GM19397 (cell line): ENCODE results near the gene RIMS4.
"Not testable (repeated sequence)": the region's sequence is repeated elsewhere in the genome, so short reads cannot be mapped to it uniquely, and the experiment has no call there.

Experiments used
- ATAC-seq: cut with Tn5 transposase; IDR thresholded peaks from one replicate; pipeline ENCODE4 v1.9.1; 2021; ENCODE audit warnings: mild to moderate bottlenecking, moderate library complexity; ENCODE audit not compliant: unreplicated experiment

RIMS4 gene

DNA sequence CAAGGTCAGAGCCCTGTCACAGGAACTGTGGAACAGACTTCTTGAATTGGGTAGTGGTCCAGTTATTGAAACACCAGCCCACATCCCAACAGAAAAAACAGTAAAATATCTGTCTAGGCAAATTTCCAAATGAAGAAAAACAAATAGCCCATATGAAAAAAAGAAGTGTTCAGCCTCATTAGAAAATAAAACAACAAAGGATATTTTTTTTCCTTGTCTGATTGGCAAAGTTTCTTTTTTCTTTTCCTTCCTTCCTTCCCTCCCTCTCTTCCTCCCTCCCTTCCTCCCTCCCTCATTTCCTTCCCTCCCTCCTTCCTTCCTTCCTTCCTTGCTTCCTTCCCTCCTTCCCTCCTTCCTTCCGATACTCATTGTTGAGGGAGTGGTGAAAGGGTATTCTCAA is 20.6 kb upstream of the RIMS4 start:
- no peak for ATAC-seq

DNA sequence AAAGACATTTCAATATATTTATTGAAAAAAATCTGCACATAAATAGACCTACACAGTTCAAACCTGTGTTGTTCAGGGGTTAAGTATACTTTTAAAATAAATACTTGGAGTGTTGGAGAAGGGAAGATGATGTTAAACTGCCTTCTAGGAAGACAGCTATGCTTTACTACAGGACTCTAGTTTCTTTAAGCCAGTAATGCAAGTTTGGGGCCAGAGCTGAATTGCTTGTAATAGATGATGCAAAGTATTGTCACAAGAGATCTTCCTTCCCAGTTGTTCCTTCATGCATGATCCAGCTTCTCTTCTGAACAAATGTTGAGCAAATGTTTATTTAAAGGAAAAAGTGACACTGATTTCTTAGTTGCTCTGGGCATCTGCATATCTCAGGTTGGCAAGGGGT is 20.2 kb upstream of the RIMS4 start:
- ATAC-seq = no peak

DNA sequence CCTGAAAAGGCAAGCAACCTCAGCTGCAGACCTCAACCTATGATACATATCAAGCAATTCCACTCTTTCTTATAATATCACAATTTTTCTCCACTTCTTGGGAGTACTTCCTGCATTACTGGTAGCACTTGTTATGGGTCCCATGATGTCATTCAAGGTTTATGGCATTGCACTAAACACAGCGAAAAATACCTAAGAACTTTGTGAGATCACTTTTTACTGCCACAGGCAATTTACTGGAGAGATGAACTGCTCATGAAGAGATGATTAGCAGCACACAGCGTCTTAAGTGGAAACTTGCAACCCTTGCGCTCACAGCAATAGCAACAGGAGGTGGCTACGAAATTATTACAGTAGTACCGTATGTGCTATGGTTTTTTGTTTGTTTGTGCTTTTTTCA is 19.3 kb upstream of the RIMS4 start:
- no peak for ATAC-seq

DNA sequence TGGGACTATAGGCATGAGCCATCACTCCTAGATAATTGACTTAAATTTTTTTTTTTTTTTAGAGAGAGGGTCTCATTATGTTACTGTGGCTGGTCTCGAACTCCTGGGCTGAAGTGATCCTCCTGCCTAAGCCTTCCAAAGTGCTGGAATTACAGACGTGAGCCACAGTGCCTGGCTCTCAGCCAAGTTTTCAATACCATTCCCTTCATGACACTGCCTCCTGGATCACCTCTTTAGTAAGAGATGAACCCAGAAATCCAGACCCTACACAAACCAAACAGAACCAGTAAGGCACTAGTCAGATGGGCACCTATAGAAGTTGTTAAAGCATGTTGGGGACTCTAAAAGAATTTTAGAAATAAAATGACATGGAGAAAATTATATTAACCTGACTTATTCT is 18.3 kb upstream of the RIMS4 start:
- no peak for ATAC-seq

DNA sequence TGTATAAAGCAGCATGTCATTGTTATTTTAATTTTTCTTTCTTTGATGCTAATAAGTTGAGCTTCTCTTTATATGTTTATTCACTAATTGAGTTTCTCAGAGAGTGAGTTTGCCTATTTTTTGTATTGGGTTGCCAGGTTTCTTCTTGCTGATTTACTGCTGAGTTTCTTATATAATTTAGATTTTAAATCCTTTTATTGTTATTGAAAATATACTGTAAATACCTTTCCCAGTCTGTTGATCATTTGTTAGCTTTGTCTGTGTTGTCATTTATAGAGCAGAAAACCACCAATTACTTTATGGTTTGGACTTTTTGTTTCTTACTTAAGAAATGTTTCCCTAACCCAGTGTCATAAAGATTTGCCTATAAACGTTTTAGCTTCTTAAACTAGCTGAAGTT is 17.1 kb upstream of the RIMS4 start:
- ATAC-seq = no peak

DNA sequence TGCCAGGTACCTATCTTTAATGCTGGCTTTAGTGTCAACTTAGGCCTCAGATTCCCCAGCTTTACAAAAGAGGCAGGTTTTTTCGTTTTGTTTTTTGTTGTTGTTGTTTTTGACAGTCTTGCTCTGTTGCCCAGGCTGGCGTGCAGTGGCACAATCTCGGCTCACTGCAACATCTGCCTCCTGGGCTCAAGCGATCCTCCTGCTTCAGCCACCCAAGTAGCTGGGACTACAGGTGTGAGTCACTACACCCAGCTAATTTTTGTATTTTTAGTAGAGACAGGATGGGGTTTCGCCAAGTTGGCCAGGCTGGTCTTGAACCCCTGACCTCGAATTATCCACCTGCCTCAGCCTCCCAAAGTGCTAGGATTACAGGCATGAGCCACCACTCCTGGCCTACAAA is 11.2 kb upstream of the RIMS4 start:
- not testable (repeated sequence) for ATAC-seq

DNA sequence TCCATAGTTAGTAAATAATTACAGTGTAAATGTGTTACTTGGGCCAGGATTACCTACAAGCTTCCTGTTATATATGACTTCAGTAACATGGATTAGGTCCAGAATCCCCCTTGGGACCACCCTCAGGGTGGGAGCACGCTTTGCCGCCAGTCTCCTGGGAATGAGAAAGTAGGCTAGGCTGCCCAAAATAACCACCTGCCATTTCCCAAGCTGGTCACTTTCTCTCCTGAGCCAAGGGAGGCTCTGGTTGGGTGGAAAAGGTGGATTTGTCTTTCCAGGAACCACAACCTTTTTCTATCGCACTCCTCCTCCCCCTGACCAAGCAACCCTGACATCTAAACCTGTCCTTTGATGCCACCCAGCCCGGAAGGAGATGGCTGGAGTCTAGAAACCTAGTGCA is 9.6 kb upstream of the RIMS4 start:
- ATAC-seq = no peak

DNA sequence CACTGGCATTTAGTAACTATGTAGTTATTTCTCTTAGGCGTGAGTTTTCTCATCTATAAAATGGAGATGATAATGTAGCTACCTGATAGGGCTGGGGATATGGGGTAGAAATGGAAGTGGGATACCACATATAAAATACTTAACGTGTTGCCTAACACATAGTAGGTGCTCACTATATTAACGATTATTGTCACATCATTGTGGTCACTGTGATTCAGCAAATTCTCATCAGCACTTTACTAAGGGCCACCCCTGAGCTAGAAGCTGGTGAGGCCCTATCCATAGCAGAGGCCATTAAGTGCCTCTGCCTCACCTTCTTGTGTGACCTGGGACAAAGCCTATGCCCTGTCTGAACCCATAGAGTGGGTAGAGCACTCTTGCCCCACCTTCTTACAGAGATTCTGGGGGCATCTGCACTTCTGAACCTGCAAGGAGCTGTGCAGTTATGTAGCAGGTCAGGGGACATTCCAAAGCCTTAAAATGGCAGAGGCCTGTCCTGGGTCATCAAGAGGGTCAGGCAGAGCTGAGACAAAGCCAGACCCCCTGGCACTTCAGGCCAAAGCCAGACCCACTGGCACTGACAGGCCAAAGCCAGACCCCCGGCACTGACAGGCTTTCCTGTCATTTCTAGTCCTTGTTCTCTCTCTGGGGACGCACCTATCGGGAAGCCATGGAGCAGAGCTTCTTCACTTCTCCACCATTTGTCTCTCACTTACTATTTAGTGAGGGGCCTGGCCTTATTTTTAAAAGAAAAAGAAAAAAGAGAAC is 7.0 kb upstream of the RIMS4 start:
- no peak for ATAC-seq

DNA sequence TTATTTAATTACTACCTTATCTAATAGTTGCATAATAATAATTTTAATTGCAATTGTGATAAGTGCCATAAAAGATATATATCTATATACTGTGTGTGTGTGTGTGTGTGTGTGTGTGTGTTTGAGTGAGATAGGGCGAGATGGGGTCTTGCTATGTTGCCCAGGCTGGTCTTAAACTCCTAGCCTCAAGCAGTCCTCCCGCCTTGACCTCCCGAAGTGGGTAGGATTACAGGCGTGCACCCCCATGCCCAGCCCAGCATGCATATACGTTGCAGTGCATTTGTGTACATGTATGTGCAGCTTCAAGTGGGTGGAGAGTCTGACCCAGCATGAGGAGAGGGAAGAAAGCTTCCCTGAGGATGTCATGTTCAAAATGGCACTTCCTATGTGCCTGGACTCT is 4.6 kb upstream of the RIMS4 start:
- no peak for ATAC-seq

DNA sequence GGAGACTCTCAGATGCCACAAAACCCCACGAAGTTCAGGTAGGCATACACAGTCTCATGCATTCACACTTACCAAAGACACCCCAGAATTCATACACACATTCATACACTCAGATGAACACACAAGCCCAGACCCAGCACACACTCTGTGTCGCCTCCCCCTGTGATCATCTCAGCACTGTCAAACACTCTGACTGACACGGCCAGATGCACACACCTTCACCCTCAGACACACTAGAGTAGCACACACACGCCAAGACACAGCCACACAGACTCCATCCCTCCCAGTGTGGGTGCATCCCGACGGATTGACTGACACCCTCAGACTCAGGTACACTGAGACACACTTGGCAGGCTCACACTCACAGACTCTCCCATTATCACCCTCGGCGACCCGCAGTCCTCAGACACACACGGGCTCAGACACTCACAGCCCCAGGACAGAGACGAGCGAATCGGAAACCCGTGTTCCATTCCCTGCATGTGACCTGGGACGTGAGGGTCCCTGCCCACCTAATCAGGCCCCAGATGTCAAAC is 872 bp upstream of the RIMS4 start:
- no peak for ATAC-seq

DNA sequence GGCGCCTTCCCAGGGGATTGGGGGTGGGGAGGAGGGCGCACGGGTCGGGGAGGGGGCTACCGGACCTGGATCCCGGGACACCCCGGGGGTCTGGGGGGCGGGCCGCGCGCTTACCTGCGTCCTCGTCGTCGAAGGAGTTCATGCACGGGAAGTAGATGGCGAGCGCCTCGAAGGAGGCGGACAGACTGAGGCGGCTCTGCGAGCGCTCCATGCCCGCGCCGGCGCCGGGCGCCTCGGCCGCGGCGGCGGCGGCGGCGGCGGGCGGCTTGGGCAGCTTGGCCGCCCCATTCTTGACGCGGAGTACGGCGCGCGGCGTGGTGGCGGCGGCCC is 320 bp downstream of the RIMS4 start:
- ATAC-seq = no peak

DNA sequence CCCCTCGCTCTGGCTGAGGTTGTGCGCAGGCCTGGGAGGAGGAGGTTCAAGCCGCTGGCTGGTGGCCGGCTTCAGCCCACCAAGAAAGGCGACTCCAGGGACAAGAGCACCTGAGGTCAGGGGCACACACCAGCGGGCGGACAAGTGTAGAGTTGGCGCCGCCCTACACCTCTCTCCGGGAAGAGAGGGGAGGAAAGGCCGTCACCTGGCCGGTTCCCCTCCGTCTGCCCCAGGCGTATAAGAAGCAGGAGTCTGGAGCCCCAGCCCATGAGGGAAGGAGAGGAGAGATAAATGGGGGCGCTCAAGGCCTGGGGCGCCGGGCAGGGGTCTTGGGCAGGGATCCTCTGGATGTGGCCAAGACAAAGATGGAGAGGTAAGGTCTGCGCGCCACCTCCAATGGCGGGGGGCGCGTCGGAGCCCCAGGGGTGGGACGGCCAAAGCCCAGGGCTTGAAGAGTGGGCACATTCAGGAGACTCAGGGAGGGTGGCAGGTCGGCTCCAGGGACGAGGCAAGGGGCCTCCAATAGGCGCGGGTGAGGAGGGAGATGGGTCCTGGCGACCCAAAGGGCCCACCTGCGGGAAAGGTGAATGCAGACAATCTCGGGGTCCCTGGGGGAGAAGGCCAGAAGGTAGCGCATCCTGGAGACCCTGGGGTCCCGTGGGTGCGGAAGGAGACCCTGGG is 826 bp downstream of the RIMS4 start:
- no peak for ATAC-seq

DNA sequence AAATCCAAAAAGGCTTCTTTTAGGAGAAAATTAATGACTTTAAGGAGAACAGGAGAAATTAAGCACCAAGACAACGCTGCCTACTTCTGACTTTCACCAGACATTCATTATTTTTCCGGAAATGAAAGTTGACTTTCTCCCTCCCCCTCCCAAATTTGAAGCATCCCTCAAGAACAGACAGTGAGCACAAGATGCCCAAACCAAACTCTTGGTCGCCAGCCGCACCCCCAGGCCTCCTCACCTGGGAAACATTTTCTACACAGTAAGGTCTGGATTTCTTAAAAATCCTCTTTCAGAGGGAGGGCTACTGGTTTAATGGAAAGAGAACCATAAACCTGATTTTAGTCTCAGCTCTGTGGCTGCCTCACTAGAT is 2.7 kb downstream of the RIMS4 start:
- ATAC-seq = no peak

DNA sequence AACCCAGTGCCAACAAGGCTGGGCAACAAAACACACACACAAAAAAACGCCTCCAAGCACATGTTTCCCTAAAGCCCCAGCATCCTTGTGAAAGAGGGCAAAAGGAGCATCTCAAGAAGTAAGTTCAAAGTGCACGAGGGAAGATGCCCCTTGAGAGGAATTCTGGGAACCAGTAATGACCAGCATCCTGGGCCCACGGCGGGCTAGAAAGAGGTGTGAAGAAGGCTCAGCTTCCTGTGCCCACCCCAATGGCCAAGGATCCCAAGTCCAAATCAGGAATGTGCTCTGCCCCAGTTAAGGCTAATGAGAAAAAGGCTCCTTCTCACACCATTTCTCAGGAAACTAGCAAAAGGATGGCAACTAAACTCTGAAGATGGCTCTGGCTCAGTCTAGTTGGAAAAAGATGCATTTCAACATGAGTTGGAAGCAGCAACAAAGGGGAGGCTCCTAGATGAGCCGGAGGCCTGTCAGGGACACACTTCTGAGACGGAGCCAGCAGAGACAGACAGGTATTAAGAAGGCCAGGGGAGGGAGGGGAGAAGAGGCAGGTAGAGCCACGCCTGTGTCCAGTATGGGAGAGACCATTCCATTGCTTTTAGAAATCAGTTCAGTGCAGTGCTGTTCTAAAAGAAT is 3.2 kb downstream of the RIMS4 start:
- no peak for ATAC-seq

DNA sequence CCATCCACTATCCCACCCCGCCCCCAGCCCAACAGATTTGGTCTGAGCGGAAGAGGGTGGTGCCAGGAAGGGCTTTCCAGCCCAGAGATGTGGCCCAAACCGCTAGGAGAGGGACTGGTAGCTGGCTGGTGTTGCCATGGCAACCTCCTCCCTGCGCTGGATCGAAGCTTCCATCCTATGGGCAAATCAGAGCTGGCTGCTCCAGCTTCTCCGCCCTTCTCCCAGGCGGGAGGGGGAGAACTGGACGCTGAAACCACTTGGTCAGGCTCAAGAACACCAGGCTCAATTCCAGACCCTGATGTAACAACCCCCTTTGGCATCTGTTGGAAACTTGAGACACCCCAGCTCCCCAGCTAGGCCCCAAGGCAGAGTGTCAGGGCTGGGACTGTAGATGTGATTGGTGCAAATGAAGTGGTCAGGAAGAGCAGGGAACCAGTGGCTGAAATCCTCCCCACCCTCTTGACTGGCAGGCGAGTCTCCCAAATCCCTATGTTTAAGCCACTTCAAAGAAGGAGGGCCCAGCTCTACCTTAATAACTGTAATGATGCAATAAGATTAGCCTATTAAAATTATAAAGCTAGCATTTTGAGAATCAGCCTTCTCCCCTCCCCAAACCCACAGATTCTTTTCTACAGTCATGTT is 4.2 kb downstream of the RIMS4 start:
- ATAC-seq = no peak

DNA sequence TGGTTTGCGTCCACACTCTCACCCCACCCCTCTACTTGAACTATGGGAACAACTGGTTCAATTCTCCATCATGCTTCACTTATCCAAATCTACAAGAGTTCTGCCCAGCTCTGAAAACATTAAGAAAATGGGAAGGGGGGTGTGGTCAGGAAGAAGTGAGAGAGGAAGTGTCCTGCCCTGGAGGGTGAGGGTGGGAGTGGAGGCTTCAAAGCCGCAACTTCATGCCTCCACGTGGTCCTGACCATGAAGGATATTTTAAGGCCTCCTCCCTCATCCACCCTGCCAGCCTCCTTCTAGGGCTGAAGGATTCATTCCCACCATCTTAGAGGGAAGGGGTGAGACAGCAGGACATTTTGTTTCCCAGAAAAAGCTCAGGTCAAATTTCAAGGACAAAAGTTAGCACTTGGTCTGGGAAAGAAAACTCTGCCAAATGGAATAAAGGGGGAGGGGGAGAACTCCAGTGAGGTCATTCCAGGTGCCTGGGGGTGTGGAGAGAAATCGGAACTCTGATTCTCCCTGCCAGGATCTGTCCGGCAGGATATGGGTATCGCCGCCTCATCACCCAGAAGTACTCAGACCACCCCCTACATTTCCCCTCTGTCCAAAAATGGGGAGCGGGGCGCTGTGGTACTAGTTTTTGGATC is 4.9 kb downstream of the RIMS4 start:
- ATAC-seq = no peak

DNA sequence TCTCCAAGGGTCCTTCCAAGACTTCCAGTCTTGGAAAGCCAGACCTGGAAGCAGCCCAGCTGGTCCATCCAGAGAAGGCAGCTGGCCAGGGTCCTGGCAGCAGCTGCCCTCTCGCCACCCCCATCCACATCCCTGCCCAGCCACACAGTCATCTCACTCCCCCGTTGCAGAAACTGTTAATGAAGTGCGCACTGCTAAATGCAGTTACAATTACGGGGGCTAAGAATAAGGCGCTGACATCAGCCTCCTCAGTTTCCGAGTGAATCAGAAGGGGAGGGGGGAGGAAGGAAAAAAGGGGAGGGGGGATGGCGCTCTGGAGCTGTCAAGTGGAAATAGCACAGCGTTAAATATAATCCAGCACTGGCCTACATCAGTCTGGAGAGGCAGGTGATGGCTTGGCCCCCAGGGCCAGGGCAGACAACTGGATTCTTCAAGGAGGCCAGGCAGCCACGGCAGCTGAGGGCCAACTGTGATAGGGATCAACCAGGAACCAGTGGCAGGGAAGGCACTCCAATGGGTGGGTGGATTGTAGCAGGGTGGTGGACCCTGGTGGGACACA is 6.9 kb downstream of the RIMS4 start:
- no peak for ATAC-seq

DNA sequence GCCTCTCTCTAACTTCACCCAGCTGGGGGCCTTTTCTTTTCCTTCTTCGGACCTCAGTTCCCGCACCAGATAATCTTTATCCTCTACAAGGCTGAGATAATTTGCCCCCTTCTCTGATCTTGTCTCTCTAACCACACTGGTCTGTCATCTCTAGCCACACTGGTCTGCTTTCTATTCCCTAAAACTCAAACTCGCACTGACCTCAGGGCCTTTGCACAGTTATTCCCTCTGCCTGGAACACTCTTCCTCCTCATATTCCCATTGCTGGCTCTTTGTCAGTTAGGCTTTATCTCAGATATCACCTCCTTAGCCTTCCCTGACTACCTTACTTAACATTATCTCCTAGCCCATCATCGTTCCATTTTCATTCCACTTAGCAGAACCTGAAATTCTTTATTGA is 7.6 kb downstream of the RIMS4 start:
- no peak for ATAC-seq

DNA sequence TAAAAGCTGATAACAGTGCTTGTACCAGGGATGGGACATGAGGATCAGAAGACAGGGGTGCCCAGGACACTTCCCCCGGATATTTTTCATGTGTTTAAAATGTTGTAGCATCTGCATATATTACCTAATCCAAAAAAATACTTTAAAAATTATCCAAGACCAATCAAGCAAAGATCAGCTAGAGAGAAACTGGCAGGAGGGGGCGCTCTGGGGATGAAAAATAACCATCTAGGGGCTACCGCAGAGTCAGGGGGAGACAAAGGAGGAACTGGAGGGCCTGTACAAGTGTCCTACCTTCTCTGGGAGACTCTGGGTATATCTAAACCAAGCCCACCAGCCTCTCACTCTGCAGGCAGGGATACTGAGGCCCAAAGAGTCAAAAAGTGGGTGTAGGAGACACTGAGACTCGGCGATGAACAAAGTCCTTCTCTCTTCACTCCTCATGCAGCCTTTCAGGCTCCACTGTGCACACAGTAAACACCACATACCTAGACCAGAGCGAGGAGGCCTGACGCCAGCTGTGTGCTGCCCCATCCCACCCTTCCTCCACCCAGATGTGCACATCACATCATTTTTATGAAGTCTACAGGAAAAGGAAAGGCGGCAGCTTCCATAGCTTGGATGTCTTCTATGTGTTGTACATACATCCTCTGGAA is 9.8 kb downstream of the RIMS4 start:
- no peak for ATAC-seq

DNA sequence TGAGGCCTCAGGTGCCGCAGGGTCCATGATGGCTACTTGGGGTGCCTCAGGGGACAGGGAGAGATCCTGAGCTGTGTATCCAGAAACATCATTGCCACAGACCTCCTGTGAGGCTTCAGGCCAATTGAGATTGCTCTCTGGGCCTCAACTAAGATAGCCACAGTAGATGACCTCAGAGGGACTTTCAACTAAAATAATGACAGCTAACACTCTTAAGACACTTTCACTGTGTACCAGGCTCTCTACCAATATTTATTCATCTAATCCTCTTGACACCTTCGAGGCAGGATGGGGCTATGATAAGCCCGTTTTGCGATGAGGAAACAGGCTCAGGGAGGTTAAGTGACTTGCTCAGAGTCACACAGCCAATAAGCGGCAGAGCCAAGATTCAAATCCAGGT is 10.7 kb downstream of the RIMS4 start:
- ATAC-seq = no peak
